HG03342 (cell line): ENCODE results near the gene STEAP3.
"Not testable (repeated sequence)": the region's sequence is repeated elsewhere in the genome, so short reads cannot be mapped to it uniquely, and the experiment has no call there.

Source experiments
- ATAC-seq: cut with Tn5 transposase; IDR thresholded peaks from one replicate; pipeline ENCODE4 v1.9.1; 2021; ENCODE audit warnings: mild to moderate bottlenecking, moderate library complexity; ENCODE audit not compliant: unreplicated experiment

The STEAP3 gene

GRCh38 chr2:119260646-119261492, 37.2 kb downstream of the STEAP3 start:
- ATAC-seq, result no peak

- no peak for ATAC-seq
Measured at GRCh38 chr2:119261493-119262225, 38.0 kb downstream of the STEAP3 start.

GRCh38 chr2:119263025-119263424, 39.4 kb downstream of the STEAP3 start:
- no peak for ATAC-seq

- ATAC-seq, result no peak
Measured at GRCh38 chr2:119263656-119264055, 40.0 kb downstream of the STEAP3 start.

GRCh38 chr2:119264781-119265692, 41.4 kb downstream of the STEAP3 start:
- peak; percentile 98 for ATAC-seq

GRCh38 chr2:119265693-119266066, 42.0 kb downstream of the STEAP3 start:
- ATAC-seq, result no peak

GRCh38 chr2:119266091-119266589, 42.5 kb downstream of the STEAP3 start:
- no peak for ATAC-seq

- no peak for ATAC-seq
Measured at GRCh38 chr2:119267604-119268003, 44.0 kb downstream of the STEAP3 start.

- ATAC-seq, result no peak
Measured at GRCh38 chr2:119276864-119277263, 53.2 kb downstream of the STEAP3 start.

- ATAC-seq, result not testable (repeated sequence)
Measured at GRCh38 chr2:119278385-119278784, 54.8 kb downstream of the STEAP3 start.

- no peak for ATAC-seq
Measured at GRCh38 chr2:119278946-119279345, 55.3 kb downstream of the STEAP3 start.

GRCh38 chr2:119279666-119280065, 56.0 kb downstream of the STEAP3 start:
- no peak for ATAC-seq

GRCh38 chr2:119280680-119281079, 57.0 kb downstream of the STEAP3 start:
- no peak for ATAC-seq

- no peak for ATAC-seq
Measured at GRCh38 chr2:119282146-119282995, 58.7 kb downstream of the STEAP3 start.

- no peak for ATAC-seq
Measured at GRCh38 chr2:119282996-119283511, 59.4 kb downstream of the STEAP3 start.

- ATAC-seq, result no peak
Measured at GRCh38 chr2:119283873-119284331, 60.3 kb downstream of the STEAP3 start.

GRCh38 chr2:119286661-119287060, 63.0 kb downstream of the STEAP3 start:
- no peak for ATAC-seq

GRCh38 chr2:119288576-119288975, 64.9 kb downstream of the STEAP3 start:
- no peak for ATAC-seq

GRCh38 chr2:119289093-119289492, 65.5 kb downstream of the STEAP3 start:
- no peak for ATAC-seq

GRCh38 chr2:119289642-119290041, 66.0 kb downstream of the STEAP3 start:
- ATAC-seq, result no peak
